Measurements from ENCODE around the gene TIE1.

DNA sequence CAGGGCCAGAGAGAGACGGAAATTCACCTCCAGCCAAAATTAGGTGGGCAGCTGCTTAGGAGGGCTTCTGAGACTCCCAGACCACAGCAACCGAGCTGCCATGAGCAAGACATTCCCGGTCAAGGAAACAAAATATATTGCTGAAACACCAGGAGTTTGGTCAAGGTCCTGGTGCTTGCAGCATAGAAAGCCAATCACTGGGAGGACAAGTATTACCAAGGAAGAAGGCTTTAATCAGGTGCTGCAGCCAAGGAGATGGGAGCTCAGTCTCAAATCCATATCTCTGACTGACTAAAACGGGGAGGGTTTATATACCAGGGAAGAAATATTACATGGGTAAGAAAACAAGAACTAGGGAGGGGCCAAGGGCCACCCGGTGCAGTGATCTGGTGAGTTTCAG, 49.8 kb upstream of the TIE1 start:
- TF ChIP-seq MYNN (CRISPR knock-in tag; IDR thresholded peaks at IDR 0.05; ENCODE audit: low read depth) (no peak), ZNF354B (CRISPR knock-in tag; IDR thresholded peaks at IDR 0.05) (no peak)

Measured in HepG2 (cell line).